Measurements from ENCODE around the gene SSR3.

DNA sequence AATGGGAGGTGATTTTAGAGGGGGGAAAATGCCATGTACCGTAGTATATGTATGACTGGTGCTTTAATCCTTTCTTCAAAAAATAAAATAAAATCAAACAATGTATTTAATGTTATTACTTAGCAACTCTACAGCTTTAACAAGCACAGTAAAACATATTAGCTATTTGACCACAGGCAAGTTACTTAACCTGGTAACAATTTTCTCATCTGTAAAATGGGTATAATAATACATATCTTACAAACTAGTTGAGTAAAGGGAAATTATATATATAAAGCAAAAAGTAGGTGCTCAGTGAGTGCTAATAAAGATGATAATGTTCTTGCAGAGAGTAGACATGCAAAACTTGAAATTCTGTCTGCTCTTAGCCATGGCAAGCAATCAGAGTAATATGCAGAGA lies 27.9 kb downstream of the SSR3 start:
- TF ChIP-seq ZNF830 (CRISPR knock-in tag; IDR thresholded peaks at IDR 0.05) = no peak
- TF ChIP-seq FOXA1 (IDR thresholded peaks at IDR 0.05; ENCODE audit: borderline replicate concordance) = no peak
- no peak for TF ChIP-seq PCBP2 (IDR thresholded peaks at IDR 0.05; ENCODE audit: low read depth, low read length, poor library complexity, severe bottlenecking)
- TF ChIP-seq MAFK (IDR thresholded peaks at IDR 0.05; ENCODE audit: low read length) = no peak
- TF ChIP-seq FOSL1 (tag; conservative IDR thresholded peaks at IDR 0.05) = no peak
- no peak for TF ChIP-seq BRF1 (IDR thresholded peaks at IDR 0.05; ENCODE audit: borderline replicate concordance, extremely low read depth, insufficient read length)
- no peak for TF ChIP-seq RAD21 (CRISPR knock-in tag; conservative IDR thresholded peaks at IDR 0.05 in 1 of 2, IDR thresholded peaks at IDR 0.05 in 1 of 2)
- TF ChIP-seq, protein P1, sequence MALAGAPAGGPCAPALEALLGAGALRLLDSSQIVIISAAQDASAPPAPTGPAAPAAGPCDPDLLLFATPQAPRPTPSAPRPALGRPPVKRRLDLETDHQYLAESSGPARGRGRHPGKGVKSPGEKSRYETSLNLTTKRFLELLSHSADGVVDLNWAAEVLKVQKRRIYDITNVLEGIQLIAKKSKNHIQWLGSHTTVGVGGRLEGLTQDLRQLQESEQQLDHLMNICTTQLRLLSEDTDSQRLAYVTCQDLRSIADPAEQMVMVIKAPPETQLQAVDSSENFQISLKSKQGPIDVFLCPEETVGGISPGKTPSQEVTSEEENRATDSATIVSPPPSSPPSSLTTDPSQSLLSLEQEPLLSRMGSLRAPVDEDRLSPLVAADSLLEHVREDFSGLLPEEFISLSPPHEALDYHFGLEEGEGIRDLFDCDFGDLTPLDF (CRISPR knock-in tag; IDR thresholded peaks at IDR 0.05) = no peak
- TF ChIP-seq, protein P2, sequence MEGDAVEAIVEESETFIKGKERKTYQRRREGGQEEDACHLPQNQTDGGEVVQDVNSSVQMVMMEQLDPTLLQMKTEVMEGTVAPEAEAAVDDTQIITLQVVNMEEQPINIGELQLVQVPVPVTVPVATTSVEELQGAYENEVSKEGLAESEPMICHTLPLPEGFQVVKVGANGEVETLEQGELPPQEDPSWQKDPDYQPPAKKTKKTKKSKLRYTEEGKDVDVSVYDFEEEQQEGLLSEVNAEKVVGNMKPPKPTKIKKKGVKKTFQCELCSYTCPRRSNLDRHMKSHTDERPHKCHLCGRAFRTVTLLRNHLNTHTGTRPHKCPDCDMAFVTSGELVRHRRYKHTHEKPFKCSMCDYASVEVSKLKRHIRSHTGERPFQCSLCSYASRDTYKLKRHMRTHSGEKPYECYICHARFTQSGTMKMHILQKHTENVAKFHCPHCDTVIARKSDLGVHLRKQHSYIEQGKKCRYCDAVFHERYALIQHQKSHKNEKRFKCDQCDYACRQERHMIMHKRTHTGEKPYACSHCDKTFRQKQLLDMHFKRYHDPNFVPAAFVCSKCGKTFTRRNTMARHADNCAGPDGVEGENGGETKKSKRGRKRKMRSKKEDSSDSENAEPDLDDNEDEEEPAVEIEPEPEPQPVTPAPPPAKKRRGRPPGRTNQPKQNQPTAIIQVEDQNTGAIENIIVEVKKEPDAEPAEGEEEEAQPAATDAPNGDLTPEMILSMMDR (IDR thresholded peaks at IDR 0.05 in 2 of 3, conservative IDR thresholded peaks at IDR 0.05 in 1 of 3; ENCODE audit: insufficient read depth in 2 of 3, low read depth in 1 of 3, low read length in 3 of 3) = no peak
- TF ChIP-seq, protein P3, sequence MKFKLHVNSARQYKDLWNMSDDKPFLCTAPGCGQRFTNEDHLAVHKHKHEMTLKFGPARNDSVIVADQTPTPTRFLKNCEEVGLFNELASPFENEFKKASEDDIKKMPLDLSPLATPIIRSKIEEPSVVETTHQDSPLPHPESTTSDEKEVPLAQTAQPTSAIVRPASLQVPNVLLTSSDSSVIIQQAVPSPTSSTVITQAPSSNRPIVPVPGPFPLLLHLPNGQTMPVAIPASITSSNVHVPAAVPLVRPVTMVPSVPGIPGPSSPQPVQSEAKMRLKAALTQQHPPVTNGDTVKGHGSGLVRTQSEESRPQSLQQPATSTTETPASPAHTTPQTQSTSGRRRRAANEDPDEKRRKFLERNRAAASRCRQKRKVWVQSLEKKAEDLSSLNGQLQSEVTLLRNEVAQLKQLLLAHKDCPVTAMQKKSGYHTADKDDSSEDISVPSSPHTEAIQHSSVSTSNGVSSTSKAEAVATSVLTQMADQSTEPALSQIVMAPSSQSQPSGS (CRISPR knock-in tag; IDR thresholded peaks at IDR 0.05) = no peak
